UCSD-AML1 (cell line): ENCODE measurements around the gene DUS1L.

Experiments used
- DNase-seq: peaks from one replicate; lab custom pipeline; 2025; ENCODE audit not compliant: unreplicated experiment; lab: John Stamatoyannopoulos, UW

Gene DUS1L

DNA sequence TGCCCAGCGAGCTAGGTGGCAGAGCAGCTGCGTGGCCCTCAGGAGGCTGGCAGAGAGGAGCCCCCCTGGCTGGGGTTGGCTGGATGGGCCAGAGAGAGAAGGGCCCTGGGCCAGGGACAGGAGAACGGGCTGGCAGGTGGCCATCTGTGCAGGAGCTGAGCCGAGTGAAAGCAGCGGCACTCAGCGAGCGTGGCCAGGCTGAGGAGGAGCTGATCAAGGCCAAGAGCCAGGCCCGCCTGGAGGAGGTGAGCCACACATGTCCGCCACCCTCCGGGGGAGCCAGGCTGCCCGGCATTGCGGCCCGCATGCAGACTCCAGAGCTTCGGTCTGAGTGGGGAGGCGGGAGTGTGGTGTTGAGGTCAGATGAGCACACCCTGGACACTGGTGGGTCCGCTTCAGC lies 36.2 kb downstream of the DUS1L start:
- DNase-seq = no peak

DNA sequence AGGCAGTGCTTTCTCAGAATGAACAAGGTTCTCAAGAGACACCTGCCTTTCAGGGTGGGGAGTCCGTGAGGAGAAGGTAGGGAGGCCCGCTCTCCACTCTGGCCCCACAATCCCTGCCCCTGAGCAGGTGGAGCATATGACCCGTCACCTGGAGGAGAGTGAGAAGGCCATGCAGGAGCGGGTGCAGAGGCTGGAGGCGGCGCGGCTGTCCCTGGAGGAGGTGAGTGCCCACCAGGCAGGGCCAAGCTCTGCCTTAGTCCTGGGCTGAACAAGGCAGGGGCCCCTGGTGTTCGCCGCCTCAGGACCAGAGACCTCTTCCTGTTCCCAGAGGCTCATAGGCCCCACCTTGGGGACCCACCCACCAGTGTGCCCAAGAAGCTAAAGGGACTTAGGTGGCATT lies 36.6 kb downstream of the DUS1L start:
- no peak for DNase-seq

DNA sequence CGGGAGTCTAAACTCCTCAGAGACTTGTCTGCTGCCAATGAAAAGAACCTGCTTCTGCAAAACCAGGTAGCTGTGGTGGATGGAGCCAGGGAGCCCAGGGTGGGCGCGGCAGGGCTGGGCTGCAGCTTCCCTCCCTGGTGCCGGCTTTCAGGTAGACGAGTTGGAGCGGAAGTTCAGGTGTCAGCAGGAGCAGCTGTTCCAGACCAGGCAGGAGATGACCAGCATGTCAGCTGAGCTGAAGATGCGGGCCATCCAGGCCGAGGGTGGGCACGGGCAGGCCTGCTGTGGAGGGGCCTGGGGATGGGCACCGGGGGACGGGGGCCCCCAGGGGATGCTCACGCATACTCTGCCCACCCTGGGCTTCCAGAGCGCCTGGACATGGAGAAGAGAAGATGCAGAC lies 37.4 kb downstream of the DUS1L start:
- DNase-seq = no peak

DNA sequence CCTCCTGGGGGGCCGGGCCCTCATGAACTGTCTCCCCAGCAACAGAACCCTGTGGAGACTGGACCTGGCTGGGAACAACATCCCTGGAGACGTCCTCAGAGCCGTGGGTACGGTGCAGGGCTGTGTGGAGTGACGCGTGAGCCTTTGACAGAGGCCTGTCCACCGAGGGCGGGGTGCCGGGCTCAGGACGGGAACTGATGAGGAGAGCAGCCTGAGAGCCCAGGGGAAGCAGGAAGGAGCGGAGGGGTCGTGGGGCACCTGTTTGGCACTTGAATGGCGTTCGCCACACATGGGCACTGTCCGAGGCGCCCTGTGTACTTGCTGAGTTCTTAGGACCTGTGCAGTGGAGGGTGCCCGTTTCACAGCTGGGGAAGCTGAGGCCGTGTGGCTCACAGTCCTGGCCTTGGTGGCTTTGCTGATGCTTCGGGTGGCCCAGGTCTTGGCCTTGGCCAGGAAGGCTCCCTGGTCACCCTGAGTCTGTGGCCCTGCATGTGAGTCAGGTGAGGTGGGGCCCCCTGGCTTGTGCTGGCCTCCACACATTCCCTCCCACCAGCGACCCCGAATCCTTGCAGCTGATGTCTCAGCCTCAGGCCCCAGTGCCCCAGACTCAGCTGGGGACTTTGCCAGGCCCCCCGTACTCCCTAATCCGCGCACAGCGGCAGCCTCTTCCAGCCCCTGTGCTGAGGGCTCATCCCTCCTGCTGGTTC lies 40.0 kb downstream of the DUS1L start:
- DNase-seq = no peak

DNA sequence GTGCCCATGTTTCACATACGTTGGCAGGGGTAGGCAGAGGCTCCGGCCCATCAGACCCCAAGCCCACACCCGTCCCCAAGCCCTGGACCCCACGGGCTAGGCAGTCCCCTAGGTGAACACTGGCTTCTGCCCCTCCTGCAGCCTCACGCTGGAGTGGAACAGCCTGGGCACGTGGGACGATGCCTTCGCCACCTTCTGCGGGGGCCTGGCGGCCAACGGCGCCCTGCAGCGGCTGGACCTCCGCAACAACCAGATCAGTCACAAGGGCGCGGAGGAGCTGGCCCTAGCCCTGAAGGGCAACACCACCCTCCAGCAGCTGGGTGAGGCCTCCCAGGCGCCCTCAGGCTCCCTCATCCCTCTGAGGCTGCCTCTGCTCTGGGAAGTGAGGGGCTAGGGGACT lies 40.7 kb downstream of the DUS1L start:
- DNase-seq = no peak

DNA sequence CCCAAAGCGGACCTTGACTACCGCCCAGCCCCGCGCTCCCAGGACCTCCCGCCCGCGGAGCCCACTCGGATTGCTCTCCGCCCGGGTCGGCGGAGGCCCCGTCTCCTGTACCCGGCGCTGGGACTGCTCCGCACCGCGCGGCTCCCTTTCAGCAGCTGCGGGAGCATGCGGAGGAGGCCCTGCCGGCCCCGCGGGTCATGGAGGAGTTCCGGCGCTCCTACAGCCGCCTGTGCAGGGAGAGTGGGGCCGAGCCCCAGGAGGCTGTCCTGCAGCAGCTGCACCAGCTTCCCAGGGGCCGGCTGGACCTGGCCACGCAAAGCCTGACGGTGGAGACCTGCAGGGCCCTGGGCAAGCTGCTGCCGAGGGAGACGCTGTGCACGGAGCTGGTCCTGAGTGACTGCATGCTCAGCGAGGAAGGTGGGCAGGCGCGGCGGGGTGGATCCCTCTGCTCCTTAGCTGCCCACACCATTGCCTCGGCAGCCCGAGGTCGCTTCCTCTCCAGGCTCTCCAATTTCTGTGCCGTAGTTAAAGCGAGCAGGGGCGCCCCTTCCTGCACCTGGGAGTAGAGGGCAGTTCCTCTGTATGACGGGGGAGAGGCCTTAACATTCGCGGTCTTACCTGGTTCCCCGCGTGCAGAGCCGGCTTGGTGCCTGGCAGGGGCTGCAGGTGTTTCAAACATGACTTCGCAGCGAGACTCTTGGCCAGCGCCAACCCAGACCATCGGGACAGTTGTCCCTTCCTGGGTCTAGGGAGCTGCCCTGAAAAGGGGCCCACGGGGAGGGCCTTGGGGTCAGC lies 42.0 kb downstream of the DUS1L start:
- DNase-seq = peak; percentile 46

DNA sequence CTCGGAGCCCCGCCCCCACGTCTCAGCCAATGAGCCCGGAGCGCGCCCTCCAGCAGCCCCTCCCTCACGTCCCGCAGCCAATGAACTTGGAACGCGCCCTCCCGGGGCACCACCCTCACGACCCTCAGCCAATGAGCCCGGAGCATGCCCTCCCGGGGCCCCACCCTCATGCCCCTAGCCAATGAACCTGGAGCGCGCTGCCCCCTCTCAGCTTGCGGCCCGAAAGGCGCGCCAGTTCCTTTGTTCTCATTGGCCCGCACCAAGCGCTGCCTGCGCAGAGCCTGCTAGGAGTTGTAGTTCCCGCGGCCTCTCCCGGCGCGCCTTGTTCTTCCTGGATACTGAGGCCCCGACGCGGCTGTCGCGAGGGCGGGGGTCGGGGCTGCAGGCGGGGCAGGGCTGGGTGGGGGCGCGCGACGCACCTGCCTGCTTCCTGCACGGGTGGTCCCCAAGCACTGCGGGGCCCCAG lies 42.6 kb downstream of the DUS1L start, which contains the start of gene LRRC45:
Gene LRRC45, plus strand, starts transcription at position 325 of the 466 bp plus-strand sequence. CDS start 339 bp downstream, outside the sequence.
- peak; percentile 100 for DNase-seq

DNA sequence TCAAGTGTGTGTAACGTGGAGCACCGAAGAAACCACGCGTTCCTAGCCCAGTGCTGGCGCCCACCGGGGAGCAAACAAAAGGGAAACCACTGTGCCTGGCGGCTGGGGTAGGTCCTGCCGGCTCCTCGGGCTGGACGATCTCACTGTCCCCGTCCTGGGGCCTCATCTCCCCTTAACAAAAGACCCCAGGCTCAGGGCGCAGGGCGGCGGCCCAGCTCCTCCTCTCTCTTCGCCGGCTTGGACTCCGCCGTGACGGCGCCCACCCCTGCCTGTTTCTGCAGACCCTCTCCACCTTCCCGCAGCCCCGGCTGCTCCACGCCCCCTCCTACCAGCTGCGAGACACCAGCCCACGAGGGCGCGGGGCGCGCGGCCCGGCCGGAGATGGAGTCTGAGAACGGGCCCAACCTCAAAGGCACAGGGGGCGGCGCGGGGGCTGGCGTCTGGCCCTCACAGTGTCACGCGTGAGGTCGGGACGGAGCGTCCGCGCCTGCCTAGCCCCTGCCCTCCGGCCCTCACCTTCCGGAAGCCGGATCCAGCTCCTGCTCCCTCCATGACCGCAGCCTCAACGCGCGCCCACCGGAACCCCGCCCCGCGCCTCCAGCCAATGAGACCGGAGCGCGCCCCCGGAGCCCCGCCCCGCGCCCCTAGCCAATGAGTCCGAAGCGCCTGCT lies 43.2 kb downstream of the DUS1L start, which contains the start of gene CENPX:
Gene CENPX, minus strand, starts transcription at position 569 of the 671 bp plus-strand sequence. Its CDS starts 17 bp downstream, at position 552.
- DNase-seq = no peak

DNA sequence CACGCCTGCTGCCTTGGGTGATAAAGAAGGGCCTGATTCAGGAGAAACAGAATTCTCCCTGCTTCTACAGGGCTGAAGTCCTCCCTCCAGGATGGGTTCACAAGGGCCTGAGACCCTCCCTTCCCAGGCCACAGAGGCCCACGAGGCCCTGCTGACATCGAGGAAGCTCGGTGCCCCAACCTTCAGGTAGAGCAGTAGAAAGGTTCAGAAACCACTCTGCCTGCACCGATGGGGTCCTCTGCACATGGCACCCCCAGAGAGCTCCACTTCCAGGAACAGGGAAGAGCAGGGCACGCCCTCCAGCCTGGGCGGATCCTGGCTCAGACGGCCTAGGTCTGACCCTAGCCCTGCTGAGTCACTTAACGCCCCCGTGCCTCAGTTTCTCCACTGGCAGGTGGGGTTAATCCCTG lies 43.7 kb downstream of the DUS1L start:
- no peak for DNase-seq

DNA sequence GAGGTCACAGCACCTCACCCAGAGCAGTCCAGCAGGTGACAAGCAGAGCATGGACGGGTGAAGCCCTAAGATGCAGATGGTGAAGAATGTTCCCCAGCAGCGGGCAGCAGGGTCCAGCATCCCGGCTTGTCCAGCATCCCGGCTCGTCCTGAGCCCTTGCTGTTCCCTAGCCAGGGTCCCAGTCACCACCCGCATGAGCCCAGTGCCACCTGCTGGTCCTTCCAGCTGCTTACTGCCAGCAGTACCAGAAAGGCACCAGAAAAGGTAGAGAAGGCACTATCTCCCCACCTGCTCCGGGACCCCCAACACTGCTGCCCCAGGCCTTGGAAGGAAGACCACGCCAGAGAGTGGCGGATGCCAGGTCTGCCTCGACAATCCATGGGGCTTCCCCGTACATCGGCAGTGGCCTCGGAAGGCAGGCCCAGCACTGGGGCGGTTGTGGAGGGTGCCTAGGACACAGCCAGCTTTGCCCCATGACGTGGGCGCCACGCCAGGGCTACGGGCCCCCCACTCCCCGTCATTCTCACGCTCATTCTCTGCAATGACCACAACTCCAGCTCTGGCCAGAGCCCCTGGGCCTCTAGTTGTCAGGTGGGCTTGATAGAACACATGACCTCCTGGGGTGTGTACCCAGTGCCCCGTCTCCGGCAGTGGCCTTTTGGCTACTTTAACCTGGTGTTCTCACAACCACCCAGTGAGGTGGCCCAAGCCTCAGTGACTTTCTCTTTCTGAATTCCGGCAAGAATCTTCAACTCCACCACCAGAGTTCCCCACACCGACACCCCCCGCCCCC lies 44.3 kb downstream of the DUS1L start:
- peak; percentile 52 for DNase-seq

DNA sequence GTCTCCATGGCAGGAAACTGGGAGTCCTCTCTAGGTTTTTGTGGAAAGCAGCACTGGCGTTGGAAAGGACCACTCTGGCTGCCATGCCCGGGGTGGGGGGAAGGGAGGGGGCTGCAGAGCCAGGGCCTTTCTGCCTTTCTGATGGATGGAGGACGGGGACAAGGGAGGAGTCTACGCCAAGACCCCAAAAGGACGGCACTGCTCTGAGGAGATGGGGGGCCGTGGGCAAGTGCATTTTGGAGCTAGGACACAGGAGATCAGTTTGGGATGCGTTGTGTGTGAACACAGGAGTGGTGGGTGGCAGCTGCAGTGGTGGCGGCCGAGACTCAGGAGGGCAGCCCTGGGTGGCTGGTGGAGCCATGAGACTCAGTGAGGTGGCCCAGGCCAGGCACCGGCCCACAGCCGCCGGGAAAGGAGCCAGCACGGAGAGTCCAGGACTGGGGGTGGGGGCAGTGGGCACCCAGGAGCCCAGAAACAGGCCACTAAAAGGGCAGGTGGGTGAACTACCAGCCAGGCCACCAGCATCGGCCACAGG lies 45.0 kb downstream of the DUS1L start:
- DNase-seq = no peak

DNA sequence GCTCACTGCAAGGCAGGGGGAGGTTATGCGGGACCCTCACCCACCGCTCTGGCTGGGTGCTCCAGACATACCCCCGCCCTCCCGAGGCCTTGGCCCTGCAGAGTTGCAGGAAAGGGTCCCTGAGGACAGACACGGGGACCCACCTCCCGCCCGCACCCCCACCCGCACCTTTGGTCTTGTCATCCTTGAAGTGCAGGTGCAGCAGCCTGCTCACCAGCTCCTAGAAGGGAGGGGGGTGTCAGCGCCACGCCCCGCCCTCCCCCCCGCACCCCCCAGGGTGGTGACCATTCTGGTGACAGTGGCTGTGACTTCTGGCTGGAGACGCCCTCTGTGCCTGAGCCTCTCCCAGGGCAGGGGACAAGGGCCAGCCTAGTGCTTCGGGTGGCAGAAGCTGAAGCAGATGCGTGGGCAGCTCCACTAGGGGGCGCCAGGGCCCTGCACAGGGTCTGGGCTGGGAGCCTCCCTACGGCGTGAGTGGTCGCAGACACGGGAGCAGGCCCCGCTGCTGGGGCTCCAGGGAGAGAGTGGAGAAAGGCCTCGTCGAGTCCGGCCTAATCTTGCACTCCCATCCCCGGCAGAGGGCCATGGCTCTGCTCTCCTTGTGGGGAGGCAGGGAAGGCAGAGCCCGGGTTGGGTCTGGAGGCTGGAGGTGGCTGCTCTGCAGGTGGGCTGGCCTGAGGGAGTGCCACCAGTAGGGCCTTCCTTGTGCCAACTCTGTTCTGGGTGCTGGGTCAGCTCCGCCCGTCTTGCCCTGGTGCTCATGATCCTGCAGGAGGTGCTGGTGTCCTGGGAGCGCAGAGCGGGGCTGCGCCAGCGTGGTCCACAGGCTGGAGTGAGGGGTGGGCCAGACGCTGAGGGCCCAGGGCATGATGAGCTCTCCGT lies 45.7 kb downstream of the DUS1L start:
- DNase-seq = peak; percentile 73

DNA sequence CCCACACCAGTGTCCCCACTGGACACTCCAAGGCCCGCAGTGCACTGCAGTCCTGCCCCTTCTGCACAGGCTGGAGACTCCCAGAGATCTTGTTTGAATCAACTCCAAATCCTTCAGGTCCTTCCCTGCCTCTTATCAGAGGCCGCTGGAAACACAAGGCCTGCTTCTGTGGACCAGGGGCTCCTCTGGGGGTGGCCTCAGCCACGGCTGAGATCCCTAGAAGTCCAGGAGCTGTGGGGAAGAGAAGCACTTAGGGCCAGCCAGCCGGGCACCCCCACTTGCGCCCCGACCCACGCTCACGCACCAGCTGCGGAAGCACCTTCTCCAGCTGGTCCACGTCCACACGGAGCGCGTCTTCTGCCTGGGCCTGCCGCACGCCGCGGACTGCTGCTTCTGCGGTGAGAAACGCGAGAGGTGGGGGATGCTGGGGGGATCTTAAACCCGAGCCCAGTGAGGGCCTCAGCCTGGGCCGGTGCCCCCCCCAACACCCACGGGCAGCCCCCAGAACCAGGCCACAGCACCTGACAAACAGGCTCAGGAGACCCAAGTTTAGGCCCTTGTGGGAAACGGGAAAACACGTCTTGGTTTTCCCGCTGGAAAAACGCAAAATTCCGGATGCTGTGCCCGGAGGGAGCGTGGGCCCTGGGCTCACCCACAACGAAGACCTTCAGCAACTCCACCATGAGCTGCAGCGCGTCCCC lies 46.5 kb downstream of the DUS1L start:
- DNase-seq = no peak

DNA sequence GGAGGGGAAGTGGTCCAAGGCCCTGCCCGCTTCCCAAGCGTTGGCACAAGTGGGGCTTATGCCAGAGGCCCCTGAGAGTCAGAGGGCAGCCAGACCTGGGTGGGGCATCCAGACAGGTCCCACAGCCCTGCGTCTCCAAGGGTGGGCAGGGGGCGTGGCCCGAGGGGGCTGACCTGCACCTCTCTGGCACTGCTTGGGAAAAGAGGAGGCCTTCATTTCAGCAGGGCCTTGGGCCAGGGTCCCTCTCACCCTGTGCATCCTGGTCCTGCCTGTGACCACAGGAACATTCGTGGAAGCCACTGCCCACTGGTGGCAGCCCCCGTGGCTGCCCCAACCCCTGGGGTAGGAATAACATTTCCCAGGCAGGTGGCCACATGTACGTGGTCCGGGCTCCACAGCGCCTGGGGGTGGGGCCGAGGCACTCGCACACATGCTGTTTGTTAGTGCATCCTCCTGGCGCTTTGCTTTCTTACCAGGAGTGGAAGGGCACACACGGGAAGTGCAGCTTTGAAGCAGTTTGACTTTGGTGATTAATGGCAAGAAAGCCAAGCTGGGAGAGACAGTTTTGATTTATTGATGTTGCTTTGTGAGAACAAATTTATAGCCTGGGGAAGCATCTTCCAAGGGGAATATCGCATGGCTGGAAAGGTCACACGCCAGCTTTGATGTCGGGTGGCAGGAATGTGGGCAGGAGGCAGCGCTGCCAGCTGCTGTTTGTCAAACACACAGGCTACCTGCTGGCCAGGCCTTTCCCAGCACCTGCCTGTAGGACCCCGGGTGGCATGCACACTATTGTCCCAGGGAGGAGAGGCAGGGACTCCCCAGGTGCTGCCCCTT lies 47.2 kb downstream of the DUS1L start:
- no peak for DNase-seq

DNA sequence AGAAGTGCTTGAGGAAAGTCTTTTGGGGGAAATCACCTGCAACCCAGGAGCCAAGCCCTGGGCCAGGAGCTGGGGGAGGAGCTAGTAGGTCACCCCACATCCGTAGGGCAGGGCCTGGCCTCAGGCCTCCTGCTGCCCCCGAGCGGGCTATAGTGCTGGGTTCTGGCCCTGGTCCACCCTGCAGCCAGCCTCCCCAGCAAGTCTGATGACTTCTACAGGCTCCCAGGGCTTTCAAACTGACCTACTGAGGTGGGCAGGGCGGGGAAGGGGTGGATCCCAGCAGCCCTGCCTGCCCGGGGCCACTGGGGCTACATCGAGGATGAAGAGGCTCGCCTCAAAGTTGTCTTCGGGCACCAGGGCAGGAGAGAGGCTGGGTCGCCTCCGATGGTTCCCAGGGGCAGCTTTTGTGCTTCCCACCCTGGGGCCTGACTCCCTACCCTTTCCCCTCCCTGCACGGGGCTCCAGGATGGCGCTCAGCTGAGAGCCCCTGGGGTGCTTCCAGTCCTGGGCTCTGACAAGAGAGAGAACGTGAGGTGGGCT lies 47.9 kb downstream of the DUS1L start:
- DNase-seq = no peak

DNA sequence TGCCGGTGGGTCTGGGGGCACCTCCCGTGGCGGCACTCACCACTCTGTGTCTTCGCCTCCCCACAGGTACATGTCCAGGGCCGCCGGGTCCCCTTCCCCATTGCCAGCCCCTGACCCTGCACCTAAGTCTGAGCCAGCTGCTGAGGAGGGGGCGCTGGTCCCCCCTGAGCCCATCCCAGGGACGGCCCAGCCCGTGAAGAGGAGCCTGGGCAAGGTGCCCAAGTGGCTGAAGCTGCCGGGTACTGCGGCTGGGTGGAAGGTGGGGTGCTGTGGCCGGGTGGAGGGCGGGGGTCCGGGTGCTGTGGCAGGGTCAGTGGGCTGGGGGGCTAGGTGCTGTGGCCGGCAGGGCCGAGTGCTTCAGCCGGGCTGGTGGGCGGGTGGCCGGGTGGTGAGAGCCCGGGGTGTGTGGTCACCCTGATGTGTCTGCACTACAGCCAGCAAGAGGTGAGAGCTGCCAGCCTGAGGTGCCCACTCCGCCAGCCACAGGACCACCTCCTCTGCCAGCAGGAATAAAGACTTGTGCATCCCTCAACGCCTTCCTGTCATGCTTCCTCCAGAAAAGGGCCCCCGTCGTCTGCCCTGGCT lies 48.6 kb downstream of the DUS1L start:
- DNase-seq = no peak

DNA sequence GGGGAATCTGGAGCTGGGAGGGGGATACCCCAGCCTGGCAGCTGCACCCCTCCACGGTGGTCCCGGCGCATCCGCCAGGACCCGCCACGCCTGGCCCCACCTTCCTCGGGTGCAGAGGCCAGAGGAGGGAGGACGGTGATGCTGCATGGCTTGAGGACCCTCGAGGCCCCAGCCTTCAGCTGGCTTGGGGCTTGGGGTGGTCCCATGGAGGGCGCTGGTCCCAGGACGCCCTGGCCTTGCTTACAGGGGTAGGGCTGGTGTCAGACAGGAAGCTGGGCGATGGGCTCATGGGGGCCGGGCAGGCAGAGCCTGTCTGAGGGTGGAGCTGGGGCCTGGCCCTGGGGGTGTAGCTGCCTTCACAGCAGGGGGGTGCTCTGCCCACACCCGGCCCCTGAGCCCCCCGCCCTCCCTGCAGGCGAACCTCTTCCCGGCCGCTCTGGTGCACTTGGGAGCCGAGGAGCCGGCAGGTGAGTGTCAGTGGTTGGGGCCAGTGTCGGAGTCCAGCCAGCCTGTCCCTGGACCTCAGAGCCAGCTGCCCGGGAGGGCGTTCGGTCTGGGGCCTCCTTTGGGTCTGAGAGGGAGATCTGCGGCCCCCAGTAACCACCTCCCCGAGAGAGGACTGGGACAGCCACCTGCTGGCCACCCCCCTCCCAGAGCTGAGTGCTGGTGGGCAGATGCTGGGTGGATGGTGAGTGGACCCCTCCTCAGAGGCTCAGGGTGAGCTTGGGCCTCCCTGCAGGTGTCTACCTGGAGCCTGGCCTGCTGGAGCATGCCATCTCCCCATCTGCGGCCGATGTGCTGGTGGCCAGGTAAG lies 49.3 kb downstream of the DUS1L start:
- DNase-seq = no peak
